GM23248 (cell line): Measurements from ENCODE around the gene TRMT10C. TPM values are rescaled to one million over a fixed set of nuclear protein-coding genes. Genes with fewer than 3 reads are reported as not detected.
"Not testable (repeated sequence)": the region's sequence is repeated elsewhere in the genome, so short reads cannot be mapped to it uniquely, and the experiment has no call there.

Experiments used
- DNase-seq: peaks from one replicate; pipeline ENCODE4 v3.0.0-alpha.2; 2015
- H2AFZ ChIP-seq: fragments of 200-600 bp; sonication (generic); 2 replicates; pipeline ENCODE4 v1.6.1; 2016; ENCODE audit warnings: antibody characterized with exemption
- H3F3A ChIP-seq: fragments of 200-600 bp; sonication (generic); 2 replicates; pipeline ENCODE4 v1.6.1; 2016; ENCODE audit warnings: mild to moderate bottlenecking, antibody characterized with exemption, mixed run types; ENCODE audit not compliant: insufficient read depth
- H3K27ac ChIP-seq: fragments of 200-600 bp; sonication (generic); 2 replicates; pipeline ENCODE4 v1.5.1; 2016; ENCODE audit warnings: mild to moderate bottlenecking
- H3K27me3 ChIP-seq: fragments of 200-600 bp; sonication (generic); replicated peaks from 2 replicates; pipeline ENCODE4 v1.6.1; 2016; ENCODE audit warnings: mild to moderate bottlenecking; ENCODE audit not compliant: insufficient read depth
- H3K36me3 ChIP-seq: fragments of 200-600 bp; sonication (generic); 2 replicates; pipeline ENCODE4 v1.6.1; 2016; ENCODE audit warnings: low read depth, mild to moderate bottlenecking
- H3K4me1 ChIP-seq: fragments of 200-600 bp; sonication (generic); 2 replicates; pipeline ENCODE4 v1.6.1; 2016; ENCODE audit warnings: mild to moderate bottlenecking; ENCODE audit not compliant: insufficient read depth
- H3K4me2 ChIP-seq: fragments of 200-600 bp; sonication (generic); one replicate; pipeline ENCODE4 v1.6.1; 2016; ENCODE audit warnings: mild to moderate bottlenecking; ENCODE audit not compliant: unreplicated experiment
- H3K4me3 ChIP-seq: fragments of 200-600 bp; sonication (generic); 2 replicates; pipeline ENCODE4 v1.5.1; 2016; ENCODE audit warnings: mild to moderate bottlenecking
- H3K79me2 ChIP-seq: fragments of 200-600 bp; sonication (generic); 2 replicates; pipeline ENCODE4 v1.6.1; 2016; ENCODE audit warnings: mild to moderate bottlenecking; ENCODE audit not compliant: insufficient read depth
- H3K9ac ChIP-seq: fragments of 200-600 bp; sonication (generic); 2 replicates; pipeline ENCODE4 v1.6.1; 2016; ENCODE audit warnings: mild to moderate bottlenecking
- H3K9me2 ChIP-seq: fragments of 200-600 bp; sonication (generic); 2 replicates; pipeline ENCODE4 v1.6.1; 2016; ENCODE audit warnings: mixed run types, mild to moderate bottlenecking, moderate library complexity; ENCODE audit not compliant: insufficient read depth
- H3K9me3 ChIP-seq: fragments of 200-600 bp; sonication (generic); one replicate; pipeline ENCODE4 v1.6.1; 2017; ENCODE audit warnings: low read depth
- H4K20me1 ChIP-seq: fragments of 200-600 bp; sonication (generic); 2 replicates; pipeline ENCODE4 v1.6.0; 2016; ENCODE audit not compliant: insufficient read depth
- EZH2 ChIP-seq: fragments of 200-600 bp; sonication (generic); IDR thresholded peaks from 2 replicates; pipeline ENCODE4 v1.6.1; 2018; ENCODE audit warnings: antibody characterized with exemption, mild to moderate bottlenecking; ENCODE audit not compliant: insufficient read depth, poor library complexity, severe bottlenecking
- EZH2phosphoT487 ChIP-seq: fragments of 200-600 bp; sonication (generic); IDR thresholded peaks from 2 replicates; pipeline ENCODE4 v1.6.1; 2018; ENCODE audit warnings: antibody characterized with exemption, moderate library complexity, mild to moderate bottlenecking, low read depth; ENCODE audit not compliant: insufficient read depth
- WGBS, 2 experiments: methylation state at CpG; one replicate each; pipeline ENCODE4 v1.1.6; 2015 to 2017; ENCODE audit warnings: low lambda C conversion rate in 2 of 2, low coverage in 1 of 2; ENCODE audit errors: missing lambda C conversion rate in 2 of 2; 5-methylcytosine and 5-hydroxymethylcytosine counted together
- in situ Hi-C: fragments of 300-500 bp; cut with MboI; formaldehyde crosslinking; loops from 2 replicates; pipeline ENCODE4 v1.15.0; 2020
- polyA plus RNA-seq: library from polyadenylated mRNA; unstranded; fragments of >200 nt; fragmentation: Nextera tagmentation; extraction: Ambion mirVana; gene quantifications from 2 replicates; pipeline ENCODE4 v1.2.1, GENCODE V29; 2016
- total RNA-seq: library from RNA; depleted of rRNA; stranded (reverse); fragments of >200 nt; shearing (Covaris generic); gene quantifications from 2 replicates; pipeline ENCODE4 v1.2.3, GENCODE V29; 2014

Gene TRMT10C
- total and polyA plus RNA-seq, 2 experiments from 2014 or later = 22.5 to 33.3 TPM

DNA sequence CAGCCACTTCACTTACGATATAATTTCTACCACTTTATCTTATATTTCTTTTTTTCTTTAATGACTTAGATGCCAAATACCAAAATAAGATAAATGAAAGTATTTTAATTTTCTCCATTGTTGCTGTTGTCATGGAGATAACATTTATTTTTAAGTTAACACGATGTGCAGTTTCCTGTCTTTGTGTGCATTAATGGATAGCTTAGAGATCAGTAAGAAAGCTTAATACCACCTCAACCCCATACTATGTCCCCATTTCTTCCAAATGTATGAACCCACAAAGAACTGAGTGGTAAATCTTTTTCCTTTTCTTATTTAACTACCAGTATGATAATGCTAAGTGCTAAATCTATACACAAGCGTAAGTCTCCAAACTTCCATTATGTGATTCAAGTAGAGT, 29.4 kb downstream of the TRMT10C start:
- H3K9me2 ChIP-seq = no peaks in the 10 kb centered on the region
- peaks cover 58% of the 10 kb centered on the region for H3K36me3 ChIP-seq
- no peaks in the 10 kb centered on the region for H3K4me1 ChIP-seq
- H3K4me3 ChIP-seq = no peak overlapping the region
- H3K27me3 ChIP-seq = no peaks in the 10 kb centered on the region
- peaks cover 52% of the 10 kb centered on the region for H3K79me2 ChIP-seq
- no peaks in the 10 kb centered on the region for H4K20me1 ChIP-seq
- WGBS, 2 experiments = 83 to 87% methylated on average over 3 of the region's 3 CpGs
- no peaks in the 10 kb centered on the region for H3F3A ChIP-seq
- H3K4me2 ChIP-seq = no peak overlapping the region
- H3K9me3 ChIP-seq = no peaks in the 10 kb centered on the region
- H3K9ac ChIP-seq = no peak overlapping the region
- no peak for DNase-seq
- no peak overlapping the region for H3K27ac ChIP-seq
- in situ Hi-C loops = no loop called here
- no peak overlapping the region for H2AFZ ChIP-seq
- TF ChIP-seq EZH2 (no peak), EZH2phosphoT487 (no peak)

DNA sequence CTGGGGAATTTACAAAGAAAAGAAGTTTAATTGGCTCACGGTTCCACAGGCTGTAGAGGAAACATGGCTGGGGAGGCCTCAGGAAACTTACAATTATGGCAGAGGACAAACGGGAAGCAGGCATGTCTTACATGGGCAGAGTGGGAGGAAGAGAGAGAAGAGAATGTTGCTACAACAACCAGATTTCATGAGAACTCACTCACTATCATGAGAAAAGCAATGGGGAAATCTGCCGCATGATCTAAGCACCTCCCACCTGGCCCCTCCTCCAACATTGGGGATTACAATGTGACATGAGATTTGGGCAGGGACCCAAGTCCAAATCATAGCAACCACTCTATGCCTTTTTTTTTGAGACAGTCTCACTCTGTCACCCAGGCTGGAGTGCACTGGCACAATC, 41.1 kb downstream of the TRMT10C start:
- H3K4me2 ChIP-seq = no peak overlapping the region
- no peak overlapping the region for H2AFZ ChIP-seq
- H3K9ac ChIP-seq = no peak overlapping the region
- no peaks in the 10 kb centered on the region for H3K79me2 ChIP-seq
- no peaks in the 10 kb centered on the region for H3K36me3 ChIP-seq
- H3K27ac ChIP-seq = no peak overlapping the region
- no peaks in the 10 kb centered on the region for H3K9me3 ChIP-seq
- 95 to 98% methylated on average over 3 of the region's 3 CpGs for WGBS, 2 experiments
- TF ChIP-seq EZH2phosphoT487 (no peak), EZH2 (no peak)
- in situ Hi-C loops = no loop called here
- H3K4me1 ChIP-seq = no peaks in the 10 kb centered on the region
- H4K20me1 ChIP-seq = no peaks in the 10 kb centered on the region
- no peaks in the 10 kb centered on the region for H3K27me3 ChIP-seq
- H3K4me3 ChIP-seq = no peak overlapping the region
- DNase-seq = no peak
- H3F3A ChIP-seq = peaks cover 5% of the 10 kb centered on the region
- no peaks in the 10 kb centered on the region; the same call in 1 of the 2 replicates for H3K9me2 ChIP-seq

DNA sequence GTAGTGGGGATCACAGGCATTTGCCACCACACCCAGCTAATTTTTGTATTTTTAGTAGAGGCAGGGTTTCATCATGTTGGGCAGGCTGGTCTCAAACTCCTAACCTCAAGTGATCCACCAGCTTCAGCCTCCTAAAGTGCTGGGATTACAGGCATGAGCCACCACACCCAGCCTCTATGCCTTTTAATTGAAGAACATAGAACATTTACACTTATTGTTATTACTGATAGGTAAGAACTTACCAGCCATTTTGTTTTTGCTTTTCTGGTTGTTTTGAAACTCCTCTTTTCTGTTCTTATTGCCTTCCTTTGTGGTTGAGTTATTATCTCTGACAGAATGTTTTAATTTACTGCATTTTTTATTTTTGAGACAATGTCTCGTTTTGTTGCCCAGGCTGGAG, 41.5 kb downstream of the TRMT10C start:
- H3K4me2 ChIP-seq = no peak overlapping the region
- no peaks in the 10 kb centered on the region for H3K36me3 ChIP-seq
- 87 to 100% methylated on average over 1 of the region's 1 CpG for WGBS, 2 experiments
- no peak for DNase-seq
- H3K4me3 ChIP-seq = no peak overlapping the region
- peaks cover under 1% of the 10 kb centered on the region; the same call in 1 of the 2 replicates for H3F3A ChIP-seq
- H3K27ac ChIP-seq = no peak overlapping the region
- H4K20me1 ChIP-seq = no peaks in the 10 kb centered on the region
- H3K79me2 ChIP-seq = no peaks in the 10 kb centered on the region
- H3K9ac ChIP-seq = no peak overlapping the region
- no peaks in the 10 kb centered on the region for H3K27me3 ChIP-seq
- in situ Hi-C loops = no loop called here
- H3K9me3 ChIP-seq = no peaks in the 10 kb centered on the region
- no peak overlapping the region for H2AFZ ChIP-seq
- no peak for TF ChIP-seq EZH2phosphoT487
- TF ChIP-seq EZH2 = no peak
- no peaks in the 10 kb centered on the region for H3K4me1 ChIP-seq
- H3K9me2 ChIP-seq = no peaks in the 10 kb centered on the region; the same call in 1 of the 2 replicates

DNA sequence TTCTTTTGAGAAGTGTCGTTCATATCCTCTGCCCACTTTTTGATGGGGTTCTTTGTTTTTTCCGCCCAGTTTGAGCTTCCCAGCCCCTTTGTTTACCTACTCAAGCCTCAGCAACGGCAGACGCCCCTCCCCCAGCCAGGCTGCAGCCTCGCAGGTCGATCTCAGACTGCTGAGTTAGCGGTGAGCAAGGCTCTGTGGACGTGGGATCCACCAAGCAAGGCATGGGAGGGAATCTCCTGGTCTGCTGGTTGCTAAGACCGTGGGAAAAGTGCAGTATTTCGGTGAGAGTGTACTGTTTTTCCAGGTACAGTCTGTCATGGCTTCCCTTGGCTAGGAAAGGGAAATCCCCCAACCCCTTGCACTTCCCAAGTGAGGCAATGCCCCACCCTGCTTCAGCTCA, 43.7 kb downstream of the TRMT10C start:
- H3K27me3 ChIP-seq, H2AFZ ChIP-seq, H4K20me1 ChIP-seq, in situ Hi-C loops, H3K4me3 ChIP-seq, H3K9me3 ChIP-seq, H3K4me1 ChIP-seq, H3K9me2 ChIP-seq, H3K9ac ChIP-seq, H3K4me2 ChIP-seq, H3K79me2 ChIP-seq, H3K36me3 ChIP-seq, H3K27ac ChIP-seq, H3F3A ChIP-seq, DNase-seq: not testable (repeated sequence)
- 80 to 81% methylated on average over 10 of the region's 10 CpGs for WGBS, 2 experiments

DNA sequence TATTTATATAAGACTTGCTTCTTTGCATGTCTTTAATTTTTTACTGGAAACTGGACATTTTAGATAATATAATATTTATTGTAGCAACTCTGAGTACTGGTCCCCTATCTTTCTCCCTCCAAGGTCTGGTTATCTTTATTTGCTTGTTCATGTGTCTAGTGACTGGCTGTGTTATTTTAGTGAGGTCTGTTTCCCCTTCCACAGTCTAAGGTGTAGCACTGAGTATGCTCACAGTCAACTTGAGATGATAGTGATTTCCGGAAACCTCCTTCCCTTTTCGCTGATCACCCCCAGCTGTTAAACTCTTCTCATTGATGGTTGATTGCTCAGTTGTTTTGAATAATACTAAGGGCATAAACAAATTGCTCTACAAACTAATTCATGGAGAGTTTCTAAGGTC, 49.4 kb downstream of the TRMT10C start:
- Histone ChIP-seq H3K9ac (no peak overlapping the region), H3K9me3 (no peaks in the 10 kb centered on the region), H3K79me2 (no peaks in the 10 kb centered on the region), H3K4me2 (no peak overlapping the region), H3K27me3 (no peaks in the 10 kb centered on the region), H4K20me1 (no peaks in the 10 kb centered on the region), H3F3A (no peaks in the 10 kb centered on the region), H3K36me3 (no peaks in the 10 kb centered on the region), H3K9me2 (no peaks in the 10 kb centered on the region), H2AFZ (no peak overlapping the region), H3K4me3 (no peak overlapping the region), H3K27ac (no peak overlapping the region), H3K4me1 (no peaks in the 10 kb centered on the region)
- 94 to 99% methylated on average over 2 of the region's 2 CpGs for WGBS, 2 experiments
- no peak for DNase-seq
- in situ Hi-C loops = no loop called here
- TF ChIP-seq EZH2 (no peak), EZH2phosphoT487 (no peak)

DNA sequence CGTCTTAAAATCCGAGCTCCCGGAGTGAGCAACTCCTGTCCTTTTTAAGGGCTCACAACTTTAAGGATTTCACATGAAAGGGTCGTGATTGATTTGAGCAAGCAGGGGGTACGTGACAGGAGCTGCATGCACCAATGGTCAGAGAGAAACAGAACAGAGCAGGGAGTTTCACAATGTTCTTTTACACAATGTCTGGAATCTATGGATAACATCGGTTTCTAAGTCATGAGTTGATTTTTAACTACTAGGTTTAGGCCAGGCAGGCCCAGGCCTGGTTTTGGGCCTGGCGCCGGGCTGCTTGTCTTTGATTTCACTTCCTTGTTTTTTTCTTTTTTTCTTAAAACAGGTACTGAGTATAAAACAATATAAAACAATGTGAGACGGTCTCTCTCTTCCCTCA, 51.3 kb downstream of the TRMT10C start:
- H3K9me2 ChIP-seq, H3K4me3 ChIP-seq, H3F3A ChIP-seq, H3K4me2 ChIP-seq, in situ Hi-C loops, DNase-seq, H3K79me2 ChIP-seq, H3K4me1 ChIP-seq, H3K27me3 ChIP-seq, H3K36me3 ChIP-seq, H4K20me1 ChIP-seq, H3K27ac ChIP-seq, H3K9me3 ChIP-seq, H3K9ac ChIP-seq, H2AFZ ChIP-seq: not testable (repeated sequence)
- WGBS, 2 experiments = 70 to 74% methylated on average over 8 to 9 of the region's 9 CpGs
